Astrocyte (in vitro differentiated cells and primary cell): ENCODE results near the gene TBX4. TPM values are rescaled to one million over a fixed set of nuclear protein-coding genes. Genes with fewer than 3 reads are reported as not detected.

ENCODE experiments used
- DNase-seq: peaks from one replicate; pipeline ENCODE4 v3.0.0-alpha.2; 2010; ENCODE audit warnings: low read depth
- FAIRE-seq: peaks from 2 replicates; lab custom pipeline; 2011; peaks lifted over from hg19 to GRCh38; lab: Jason Lieb, UNC
- H2AFZ ChIP-seq: 2 replicates; pipeline ENCODE4 v1.6.0; 2012; ENCODE audit warnings: low read depth, low read length, inconsistent platforms
- H3K27ac ChIP-seq: 2 replicates; pipeline ENCODE4 v1.5.1; 2011; ENCODE audit warnings: low read depth, low read length, inconsistent platforms
- H3K27me3 ChIP-seq: 2 replicates; pipeline ENCODE4 v1.6.0; 2011; ENCODE audit warnings: low read length, inconsistent platforms; ENCODE audit not compliant: insufficient read depth
- H3K36me3 ChIP-seq: 2 replicates; pipeline ENCODE4 v1.5.1; 2011; ENCODE audit warnings: low read length, inconsistent platforms; ENCODE audit not compliant: insufficient read depth
- H3K4me1 ChIP-seq: 2 replicates; pipeline ENCODE4 v1.5.1; 2011; ENCODE audit warnings: low read length, inconsistent platforms; ENCODE audit not compliant: insufficient read depth
- H3K4me2 ChIP-seq: 2 replicates; pipeline ENCODE4 v1.6.0; 2012; ENCODE audit warnings: low read length, inconsistent platforms
- H3K4me3 ChIP-seq: 2 replicates; pipeline ENCODE4 v1.5.1; 2011; ENCODE audit warnings: low read depth, mild to moderate bottlenecking, low read length, inconsistent platforms; ENCODE audit not compliant: insufficient read depth
- H3K79me2 ChIP-seq: 2 replicates; pipeline ENCODE4 v1.6.0; 2012; ENCODE audit warnings: mild to moderate bottlenecking, low read length, inconsistent platforms; ENCODE audit not compliant: insufficient read depth
- H3K9ac ChIP-seq: 2 replicates; pipeline ENCODE4 v1.6.0; 2012; ENCODE audit warnings: mild to moderate bottlenecking, low read length, inconsistent platforms
- H3K9me3 ChIP-seq: 2 replicates; pipeline ENCODE4 v1.5.1; 2012; ENCODE audit warnings: low read depth, mild to moderate bottlenecking, low read length, inconsistent platforms; ENCODE audit not compliant: insufficient read depth
- H4K20me1 ChIP-seq: 2 replicates; pipeline ENCODE4 v1.6.0; 2012; ENCODE audit warnings: low read length, inconsistent platforms; ENCODE audit not compliant: insufficient read depth
- H3K27ac Mint-ChIP-seq: one replicate; pipeline ENCODE4 v1.8.0; 2021; ENCODE audit warnings: mild to moderate bottlenecking, mixed read lengths; ENCODE audit not compliant: unreplicated experiment
- H3K27me3 Mint-ChIP-seq: one replicate; pipeline ENCODE4 v1.8.0; 2021; ENCODE audit warnings: low read depth, mixed read lengths; ENCODE audit not compliant: unreplicated experiment
- H3K36me3 Mint-ChIP-seq: one replicate; pipeline ENCODE4 v1.8.0; 2021; ENCODE audit warnings: low read depth, mixed read lengths; ENCODE audit not compliant: unreplicated experiment
- H3K4me1 Mint-ChIP-seq: one replicate; pipeline ENCODE4 v1.8.0; 2021; ENCODE audit warnings: low read depth, mixed read lengths; ENCODE audit not compliant: unreplicated experiment
- H3K4me3 Mint-ChIP-seq: one replicate; pipeline ENCODE4 v1.8.0; 2021; ENCODE audit warnings: mild to moderate bottlenecking, moderate library complexity, mixed read lengths; ENCODE audit not compliant: unreplicated experiment
- H3K9me3 Mint-ChIP-seq: one replicate; pipeline ENCODE4 v1.8.0; 2021; ENCODE audit warnings: mild to moderate bottlenecking, mixed read lengths; ENCODE audit not compliant: unreplicated experiment
- EZH2 ChIP-seq: IDR thresholded peaks from 2 replicates; pipeline ENCODE4 v1.6.1; 2012; ENCODE audit warnings: mild to moderate bottlenecking, low read length, inconsistent platforms; ENCODE audit not compliant: insufficient read depth
- total RNA-seq: library from RNA; stranded (reverse); gene quantifications from 2 replicates; pipeline ENCODE4 v1.2.1, GENCODE V29; 2021
- TF ChIP-seq, protein P1 (sequence below): IDR thresholded peaks from 2 replicates; pipeline ENCODE4 v1.5.1; 2011; ENCODE audit warnings: low read depth, mild to moderate bottlenecking, inconsistent platforms, low read length, moderate library complexity; ENCODE audit not compliant: insufficient read depth

Gene TBX4
- total RNA-seq, 1 donor from 2014 or later = 0.14 TPM

DNA sequence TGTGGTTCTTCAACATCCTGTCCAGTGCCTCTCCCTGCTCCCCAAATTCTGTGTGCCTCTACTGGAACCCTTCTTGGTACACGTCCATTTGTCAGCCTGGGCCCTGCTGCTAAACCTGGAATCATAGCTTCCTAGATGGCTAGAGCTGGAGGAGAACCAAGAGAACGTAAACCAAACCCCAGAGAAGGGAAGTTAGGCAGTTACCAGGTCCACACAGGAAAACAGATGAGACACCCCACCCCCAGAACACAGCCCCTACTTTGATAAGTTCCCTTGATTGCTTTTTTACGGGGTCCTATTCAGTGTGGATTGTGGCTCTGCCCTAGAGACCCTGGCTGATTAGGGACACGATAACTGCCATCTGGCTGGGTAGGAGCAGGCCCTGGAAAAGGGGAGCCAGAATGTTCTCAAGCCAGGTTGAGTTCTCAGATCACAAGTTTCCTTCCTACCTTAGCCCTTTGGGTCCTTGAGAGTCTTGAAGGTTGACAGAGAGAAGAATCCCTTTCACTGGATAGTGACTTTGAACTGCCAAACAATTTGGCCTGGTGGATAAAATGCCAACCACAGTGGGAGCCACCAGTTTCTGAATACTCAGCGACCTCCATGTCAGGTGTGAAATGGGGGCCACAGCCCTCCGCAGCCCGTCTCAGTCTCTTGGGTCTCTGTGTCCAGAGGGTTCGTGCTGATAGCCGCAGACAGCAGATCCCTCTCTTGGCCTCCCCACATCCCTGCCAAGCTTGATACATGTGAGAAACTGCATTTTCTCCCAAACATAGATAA is 7.9 kb downstream of the TBX4 start:
- Mint-ChIP-seq H3K27ac (no peak overlapping the region), H3K4me3 (no peak overlapping the region), H3K9me3 (peaks cover 45% of the 10 kb centered on the region), H3K4me1 (no peaks in the 10 kb centered on the region), H3K36me3 (no peaks in the 10 kb centered on the region), H3K27me3 (peaks cover 87% of the 10 kb centered on the region)
- peaks cover 4% of the 10 kb centered on the region for H3K9me3 ChIP-seq
- H2AFZ ChIP-seq = no peak overlapping the region
- peaks cover 4% of the 10 kb centered on the region for H4K20me1 ChIP-seq
- no peaks in the 10 kb centered on the region for H3K4me1 ChIP-seq
- TF ChIP-seq, protein P1, sequence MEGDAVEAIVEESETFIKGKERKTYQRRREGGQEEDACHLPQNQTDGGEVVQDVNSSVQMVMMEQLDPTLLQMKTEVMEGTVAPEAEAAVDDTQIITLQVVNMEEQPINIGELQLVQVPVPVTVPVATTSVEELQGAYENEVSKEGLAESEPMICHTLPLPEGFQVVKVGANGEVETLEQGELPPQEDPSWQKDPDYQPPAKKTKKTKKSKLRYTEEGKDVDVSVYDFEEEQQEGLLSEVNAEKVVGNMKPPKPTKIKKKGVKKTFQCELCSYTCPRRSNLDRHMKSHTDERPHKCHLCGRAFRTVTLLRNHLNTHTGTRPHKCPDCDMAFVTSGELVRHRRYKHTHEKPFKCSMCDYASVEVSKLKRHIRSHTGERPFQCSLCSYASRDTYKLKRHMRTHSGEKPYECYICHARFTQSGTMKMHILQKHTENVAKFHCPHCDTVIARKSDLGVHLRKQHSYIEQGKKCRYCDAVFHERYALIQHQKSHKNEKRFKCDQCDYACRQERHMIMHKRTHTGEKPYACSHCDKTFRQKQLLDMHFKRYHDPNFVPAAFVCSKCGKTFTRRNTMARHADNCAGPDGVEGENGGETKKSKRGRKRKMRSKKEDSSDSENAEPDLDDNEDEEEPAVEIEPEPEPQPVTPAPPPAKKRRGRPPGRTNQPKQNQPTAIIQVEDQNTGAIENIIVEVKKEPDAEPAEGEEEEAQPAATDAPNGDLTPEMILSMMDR = no peak
- TF ChIP-seq EZH2 = no peak
- H3K4me2 ChIP-seq = no peak overlapping the region
- DNase-seq (no peak), FAIRE-seq (no peak)
- no peaks in the 10 kb centered on the region for H3K36me3 ChIP-seq
- peaks cover 85% of the 10 kb centered on the region for H3K27me3 ChIP-seq
- H3K9ac ChIP-seq = no peak overlapping the region
- H3K4me3 ChIP-seq = no peak overlapping the region
- no peak overlapping the region for H3K27ac ChIP-seq
- H3K79me2 ChIP-seq = no peaks in the 10 kb centered on the region

DNA sequence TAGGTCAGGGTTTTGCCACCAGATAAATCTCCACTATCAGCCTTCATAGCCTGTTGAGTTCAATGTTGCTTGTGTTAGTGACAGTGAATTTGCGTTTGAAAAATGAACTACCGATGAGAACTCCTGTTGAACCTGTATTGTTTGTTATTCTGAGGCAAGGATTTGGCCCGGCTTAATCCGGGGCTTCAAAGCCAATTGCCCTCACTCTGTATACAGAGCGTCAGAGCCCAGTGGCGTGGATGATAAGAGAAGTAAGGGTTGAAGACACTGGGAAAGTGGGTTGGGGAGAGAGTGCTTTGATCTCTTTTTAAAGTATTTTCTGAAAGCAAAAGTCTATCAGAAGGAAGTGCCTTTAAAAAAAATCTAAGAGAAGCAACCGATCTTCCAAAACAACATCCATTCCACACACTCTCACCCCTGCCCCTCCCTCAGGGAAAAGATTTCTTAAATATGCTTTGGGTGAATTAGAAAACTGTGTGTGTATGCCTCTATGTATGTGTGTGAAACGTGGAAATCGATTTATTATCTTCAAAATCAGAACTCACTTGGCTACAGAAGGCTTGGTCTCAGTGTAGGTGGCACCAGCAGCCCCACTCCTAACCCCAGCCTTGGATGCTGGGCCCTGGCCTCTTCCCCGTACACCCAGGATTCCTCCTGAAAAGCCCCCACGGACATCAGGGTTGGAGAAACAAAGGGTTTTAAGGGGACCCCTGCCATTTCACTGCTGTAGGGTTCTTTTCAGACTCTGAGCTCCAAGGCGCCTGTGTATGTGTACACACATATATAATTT is 8.8 kb downstream of the TBX4 start:
- Mint-ChIP-seq H3K4me1 (no peaks in the 10 kb centered on the region), H3K36me3 (no peaks in the 10 kb centered on the region), H3K9me3 (peaks cover 43% of the 10 kb centered on the region), H3K27ac (no peak overlapping the region), H3K27me3 (peaks cover 87% of the 10 kb centered on the region), H3K4me3 (no peak overlapping the region)
- FAIRE-seq (no peak), DNase-seq (no peak)
- Histone ChIP-seq H3K27me3 (peaks cover 83% of the 10 kb centered on the region), H3K27ac (no peak overlapping the region), H3K79me2 (no peaks in the 10 kb centered on the region), H3K9me3 (peaks cover 4% of the 10 kb centered on the region), H4K20me1 (no peaks in the 10 kb centered on the region), H3K4me3 (no peak overlapping the region), H3K4me1 (no peaks in the 10 kb centered on the region), H3K36me3 (no peaks in the 10 kb centered on the region), H3K4me2 (no peak overlapping the region), H2AFZ (no peak overlapping the region), H3K9ac (no peak overlapping the region)
- TF ChIP-seq, protein P1 = no peak
- no peak for TF ChIP-seq EZH2
